Endothelial cell of umbilical vein (primary cell): Measurements from ENCODE around the gene ZP3. TPM values are rescaled to one million over a fixed set of nuclear protein-coding genes. Genes with fewer than 3 reads are reported as not detected.
A peak's percentile ranks its signal among the peaks of the same experiment; 100 is the strongest.

Experiments used
- Bru-seq: library from RNA; stranded (reverse); fragments of 400-500 nt; gene quantifications from one replicate; lab custom pipeline; 2021; lab: Mats Ljungman, UMichigan
- BruChase-seq, 2 experiments: library from RNA; stranded (reverse); fragments of 400-500 nt; gene quantifications; one replicate each; lab custom pipeline; 2021; lab: Mats Ljungman, UMichigan
- BruUV-seq: library from RNA; stranded (reverse); fragments of 400-500 nt; replicated peaks from 2 replicates; lab custom pipeline; 2021; lab: Mats Ljungman, UMichigan
- CTCF ChIA-PET: fragments of 300-600, 350-600 bp; sonication (Branson Sonifier 250); formaldehyde crosslinking; loops from one replicate; lab custom pipeline; 2021; ENCODE audit warnings: antibody characterized with exemption, inconsistent platforms; lab: Charles Lee
- POLR2A ChIA-PET: fragments of 300-600, 350-600 bp; sonication (Branson Sonifier 250); formaldehyde crosslinking; loops from one replicate; lab custom pipeline; 2021; ENCODE audit warnings: antibody characterized with exemption, inconsistent platforms; lab: Charles Lee
- DNase-seq: peaks from one replicate; pipeline ENCODE4 v3.0.0-alpha.2; 2011; ENCODE audit warnings: low read depth, low spot score
- FAIRE-seq: peaks from 2 replicates; lab custom pipeline; 2011; peaks lifted over from hg19 to GRCh38; lab: Jason Lieb, UNC
- H2AFZ ChIP-seq: 2 replicates; pipeline ENCODE4 v1.6.0; 2012; ENCODE audit warnings: low read depth, low read length, control low read depth, inconsistent platforms
- H3K27ac ChIP-seq: 2 replicates; pipeline ENCODE4 v1.5.1; 2011; ENCODE audit warnings: low read depth, mild to moderate bottlenecking, control low read depth, low read length, moderate library complexity; ENCODE audit not compliant: insufficient read depth
- H3K27me3 ChIP-seq, 2 experiments: 2 replicates each; pipeline versions ENCODE4 v1.6.0 to v1.6.1; 2011; ENCODE audit warnings: low read length in 2 of 2, mixed read lengths in 1 of 2; ENCODE audit not compliant: control insufficient read depth in 2 of 2, insufficient read depth in 2 of 2
- H3K36me3 ChIP-seq, 2 experiments: 2 replicates in 1 of 2; 3 replicates in 1 of 2; pipeline ENCODE4 v1.5.1; 2011; ENCODE audit warnings: low read length in 2 of 2, mild to moderate bottlenecking in 1 of 2, moderate library complexity in 1 of 2; ENCODE audit not compliant: control insufficient read depth in 2 of 2, insufficient read depth in 2 of 2; ENCODE audit errors: extremely low read depth in 1 of 2
- H3K4me1 ChIP-seq: 3 replicates; pipeline ENCODE4 v1.5.1; 2011; ENCODE audit warnings: mild to moderate bottlenecking, low read length; ENCODE audit not compliant: control insufficient read depth, insufficient read depth; ENCODE audit errors: extremely low read depth
- H3K4me2 ChIP-seq: 2 replicates; pipeline ENCODE4 v1.6.1; 2011; ENCODE audit warnings: low read length, control low read depth, mixed read lengths; ENCODE audit not compliant: insufficient read depth
- H3K4me3 ChIP-seq, 3 experiments: fragments of 200-600 bp in 1 of 3; sonication (generic), shearing (Covaris generic) in 1 of 3; replicated peaks in 1 of 3; 2 replicates each; pipeline ENCODE4 v1.5.1; 2011 to 2016; ENCODE audit warnings: control low read depth in 3 of 3, low read length in 3 of 3, mild to moderate bottlenecking in 2 of 3, inconsistent platforms in 1 of 3, low read depth in 1 of 3, moderate library complexity in 1 of 3; ENCODE audit not compliant: insufficient read depth in 1 of 3
- H3K79me2 ChIP-seq: 2 replicates; pipeline ENCODE4 v1.6.0; 2012; ENCODE audit warnings: low read length, inconsistent platforms; ENCODE audit not compliant: control insufficient read depth, insufficient read depth
- H3K9ac ChIP-seq: replicated peaks from 2 replicates; pipeline ENCODE3; 2011; ENCODE audit warnings: low read length, control low read depth; ENCODE audit not compliant: insufficient read depth; ENCODE audit errors: extremely low read depth
- H3K9me1 ChIP-seq: replicated peaks from 3 replicates; pipeline ENCODE4 v1.6.0; 2011; ENCODE audit warnings: mild to moderate bottlenecking, low read length; ENCODE audit not compliant: control insufficient read depth, insufficient read depth; ENCODE audit errors: extremely low read depth
- H3K9me3 ChIP-seq: replicated peaks from 2 replicates; pipeline ENCODE4 v1.5.1; 2012; ENCODE audit warnings: low read length, inconsistent platforms; ENCODE audit not compliant: control insufficient read depth, insufficient read depth
- H4K20me1 ChIP-seq: replicated peaks from 2 replicates; pipeline ENCODE3; 2011; ENCODE audit warnings: mild to moderate bottlenecking, low read length; ENCODE audit not compliant: control insufficient read depth, insufficient read depth; ENCODE audit errors: extremely low read depth
- CTCF ChIP-seq, 2 donors: IDR thresholded peaks; 1 replicate in 1 of 2; 2 replicates in 1 of 2; pipeline ENCODE4 v1.5.1; 2011; ENCODE audit warnings: low read length in 2 of 2, mild to moderate bottlenecking in 2 of 2, moderate library complexity in 2 of 2, control low read depth in 1 of 2, inconsistent platforms in 1 of 2, low read depth in 1 of 2; ENCODE audit not compliant: insufficient read depth in 1 of 2; ENCODE audit errors: extremely low read depth in 1 of 2
- EZH2 ChIP-seq: IDR thresholded peaks from 2 replicates; pipeline ENCODE4 v1.6.1; 2012; ENCODE audit warnings: borderline replicate concordance, low read depth, mild to moderate bottlenecking, moderate library complexity, low read length, inconsistent platforms; ENCODE audit not compliant: severe bottlenecking
- FOS ChIP-seq: IDR thresholded peaks from 2 replicates; pipeline ENCODE4 v1.6.1; 2011; ENCODE audit warnings: mild to moderate bottlenecking, low read length, moderate library complexity, borderline replicate concordance; ENCODE audit not compliant: insufficient read depth
- GATA2 ChIP-seq: IDR thresholded peaks from 2 replicates; pipeline ENCODE4 v1.7.0; 2011; ENCODE audit warnings: low read depth, mild to moderate bottlenecking, moderate library complexity, mixed read lengths, low read length; ENCODE audit not compliant: insufficient read length, insufficient read depth
- JUN ChIP-seq: IDR thresholded peaks from 2 replicates; pipeline ENCODE4 v1.6.1; 2011; ENCODE audit warnings: borderline replicate concordance, low read depth; ENCODE audit not compliant: insufficient read length, insufficient read depth
- MYC ChIP-seq: IDR thresholded peaks from one replicate; pipeline ENCODE4 v1.6.1; 2011; ENCODE audit warnings: mild to moderate bottlenecking, low read depth, low read length
- POLR2A ChIP-seq: IDR thresholded peaks from 2 replicates; pipeline ENCODE4 v1.6.1; 2012; ENCODE audit warnings: low read depth, mild to moderate bottlenecking, control low read depth, low read length
- POLR2AphosphoS5 ChIP-seq: IDR thresholded peaks from 2 replicates; pipeline ENCODE4 v1.6.1; 2012; ENCODE audit warnings: low read depth, mild to moderate bottlenecking, control low read depth, low read length, moderate library complexity; ENCODE audit not compliant: insufficient read depth
- dilution Hi-C: fragments of 300-500 bp; cut with MboI; formaldehyde crosslinking; loops from one replicate; pipeline ENCODE4 v1.15.0; 2019; ENCODE audit warnings: low sequenced_read_pairs; ENCODE audit not compliant: extremely low pct_ligation_motif_present
- intact Hi-C: fragments of 100-400 bp; cut with micrococcal nuclease; formaldehyde crosslinking; loops from one replicate; pipeline ENCODE4 v1.10.0; 2022
- long read RNA-seq: library from polyadenylated mRNA; stranded (forward); transcript quantifications from one replicate; pipeline ENCODE4 v2.0.0, GENCODE V29; 2021
- polyA minus RNA-seq, 3 experiments: library from RNA; depleted of rRNA, polyadenylated mRNA; stranded (reverse); fragments of >200 nt; gene quantifications; 1 replicate in 1 of 3; 2 replicates in 2 of 3; pipeline ENCODE4 v1.2.3, GENCODE V29; 2011
- polyA plus RNA-seq, 4 experiments: library from polyadenylated mRNA; depleted of rRNA in 3 of 4; stranded (reverse) in 3 of 4; unstranded in 1 of 4; fragments of >200 nt; gene quantifications; 2 replicates each; pipeline versions ENCODE4 v1.2.1 to v1.2.3, GENCODE V29; 2011 to 2012; ENCODE audit warnings: missing spikeins in 1 of 4
- total RNA-seq: library from RNA; stranded (reverse); gene quantifications from 2 replicates; pipeline ENCODE4 v1.2.3, GENCODE V29; 2021
- TF ChIP-seq, protein P1 (sequence below): IDR thresholded peaks from 2 replicates; pipeline ENCODE4 v1.6.1; 2011; ENCODE audit not compliant: insufficient read depth, insufficient read length

ZP3 gene
- total RNA-seq = 0.32 and 4.0 TPM in 2 replicates
- 3.0 and 4.3 TPM in 2 replicates for polyA plus RNA-seq
- polyA plus RNA-seq (2011; cell fraction: cytosol; rRNA removed) = 1.7 and 1.9 TPM in 2 replicates
- 1.4 and 1.7 TPM in 2 replicates for polyA plus RNA-seq (2011; cell fraction: nucleus; rRNA removed)
- polyA plus RNA-seq (2012) = 2.5 and 4.7 TPM in 2 replicates
- polyA minus RNA-seq = 2.6 and 6.7 TPM in 2 replicates
- 28.8 TPM for polyA minus RNA-seq (2011; cell fraction: cytosol; rRNA and poly(A)+ RNA removed)
- 0.24 and 0.48 TPM in 2 replicates for polyA minus RNA-seq (2011; cell fraction: nucleus; rRNA and poly(A)+ RNA removed)
- Bru-seq, nascent RNA = percentile 29 among the genes with signal in this experiment
- percentile 12 among the genes with signal in this experiment for BruChase-seq, experiment 1, labeled RNA remaining after a 6-hour chase
- BruChase-seq, experiment 2, labeled RNA remaining after a 2-hour chase = percentile 13 among the genes with signal in this experiment
- long read RNA-seq, partial matches to known transcripts = 0 of 1 reads
- long read RNA-seq, other reads (novel, unspliced or antisense) = 0 of 1 reads

GRCh38 chr7:76424413-76425111 lies at the start of gene ZP3:
ZP3 (plus strand) TSS chr7:76424950; CDS start chr7:76424965, 15 bp downstream.
- Histone ChIP-seq H3K79me2 (no peaks in the 10 kb centered on the region), H3K27ac (no peak within 1 kb of the TSS), H2AFZ (no peak within 1 kb of the TSS), H4K20me1 (no peaks in the 10 kb centered on the region), H3K36me3 (no peaks in the 10 kb centered on the region), H3K9ac (no peak within 1 kb of the TSS), H3K27me3 (peaks cover 0 to 3% of the 10 kb centered on the region in 2 experiments), H3K9me3 (no peaks in the 10 kb centered on the region), H3K4me3 (no peak within 1 kb of the TSS), H3K4me2 (no peak within 1 kb of the TSS), H3K4me1 (peaks cover 9% of the 10 kb centered on the region), H3K9me1 (no peaks in the 10 kb centered on the region)
- BruUV-seq = no TSS peak
- no peak for FAIRE-seq
- DNase-seq = no peak
- ChIA-PET POLR2A (interaction anchor here (0.9 kb wide), 1 partner anchor 13 kb away, joined by 3 read pairs; no protein-coding TSS in a partner anchor), CTCF (interaction anchor here (0.7 kb wide), 1 partner anchor 162 kb away, joined by 3 read pairs; no protein-coding TSS in a partner anchor)
- dilution Hi-C loops = no loop called here
- intact Hi-C loops = no loop called here
- TF ChIP-seq POLR2A (no peak), EZH2 (no peak), POLR2AphosphoS5 (no peak), JUN (no peak), CTCF (IDR thresholded peaks at IDR 0.05; ENCODE audit: extremely low read depth in 1 of 2, insufficient read depth in 1 of 2, low read depth in 1 of 2, low read length in 2 of 2) (no peak), FOS (no peak), MYC (no peak), GATA2 (no peak)
- TF ChIP-seq, protein P1, sequence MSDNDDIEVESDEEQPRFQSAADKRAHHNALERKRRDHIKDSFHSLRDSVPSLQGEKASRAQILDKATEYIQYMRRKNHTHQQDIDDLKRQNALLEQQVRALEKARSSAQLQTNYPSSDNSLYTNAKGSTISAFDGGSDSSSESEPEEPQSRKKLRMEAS = no peak
